Left lobe of liver (tissue), 2 donors: ENCODE results near the gene TOB1. TPM values are rescaled to one million over a fixed set of nuclear protein-coding genes. Genes with fewer than 3 reads are reported as not detected.
A peak's percentile ranks its signal among the peaks of the same experiment; 100 is the strongest.
"Not testable (repeated sequence)": the region's sequence is repeated elsewhere in the genome, so short reads cannot be mapped to it uniquely, and the experiment has no call there.

ENCODE experiments used
- ATAC-seq: fragments of 200-7000 bp; cut with Tn5 transposase; one replicate; pipeline ENCODE4 v1.9.1; 2020; ENCODE audit warnings: mild to moderate bottlenecking, moderate library complexity
- DNase-seq: peaks from one replicate; pipeline ENCODE4 v3.0.0-alpha.2; 2020; ENCODE audit warnings: low spot score
- total RNA-seq: library from RNA; stranded (reverse); gene quantifications from one replicate; pipeline ENCODE4 v1.2.1, GENCODE V29; 2021
- donor health status: DM: no; HTN: no; CAD: no; lungs with moderate emphysema.
- donor health status: DM: no; HTN: yes; CAD: no.

The TOB1 gene
- total RNA-seq, 1 donor from 2014 or later = 209 TPM

GRCh38 chr17:50871364-50871763, 5.2 kb upstream of the TOB1 start:
- DNase-seq = no peak
- ATAC-seq = no peak

DNA sequence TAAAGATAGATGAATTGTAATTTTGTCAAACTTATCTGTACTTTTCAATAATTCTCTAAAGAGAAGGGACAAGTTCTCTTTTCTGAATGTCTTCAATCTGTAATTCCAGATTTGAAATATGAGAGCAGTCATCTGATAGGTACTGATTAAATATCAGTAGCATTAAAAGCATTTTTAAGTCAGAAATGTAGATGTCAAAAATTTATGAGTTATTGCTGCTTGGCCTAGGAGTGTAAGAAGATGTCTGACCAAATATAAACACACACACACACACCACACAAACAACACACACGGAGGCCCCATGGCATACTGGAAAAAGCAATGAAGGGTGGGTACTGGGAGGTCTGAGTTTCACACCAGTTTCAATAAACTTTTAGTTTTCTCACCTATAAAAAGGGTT, 2.4 kb upstream of the TOB1 start:
- DNase-seq = no peak
- ATAC-seq = no peak

GRCh38 chr17:50868140-50868438, 1.9 kb upstream of the TOB1 start:
- ATAC-seq (no peak), DNase-seq (no peak)

DNA sequence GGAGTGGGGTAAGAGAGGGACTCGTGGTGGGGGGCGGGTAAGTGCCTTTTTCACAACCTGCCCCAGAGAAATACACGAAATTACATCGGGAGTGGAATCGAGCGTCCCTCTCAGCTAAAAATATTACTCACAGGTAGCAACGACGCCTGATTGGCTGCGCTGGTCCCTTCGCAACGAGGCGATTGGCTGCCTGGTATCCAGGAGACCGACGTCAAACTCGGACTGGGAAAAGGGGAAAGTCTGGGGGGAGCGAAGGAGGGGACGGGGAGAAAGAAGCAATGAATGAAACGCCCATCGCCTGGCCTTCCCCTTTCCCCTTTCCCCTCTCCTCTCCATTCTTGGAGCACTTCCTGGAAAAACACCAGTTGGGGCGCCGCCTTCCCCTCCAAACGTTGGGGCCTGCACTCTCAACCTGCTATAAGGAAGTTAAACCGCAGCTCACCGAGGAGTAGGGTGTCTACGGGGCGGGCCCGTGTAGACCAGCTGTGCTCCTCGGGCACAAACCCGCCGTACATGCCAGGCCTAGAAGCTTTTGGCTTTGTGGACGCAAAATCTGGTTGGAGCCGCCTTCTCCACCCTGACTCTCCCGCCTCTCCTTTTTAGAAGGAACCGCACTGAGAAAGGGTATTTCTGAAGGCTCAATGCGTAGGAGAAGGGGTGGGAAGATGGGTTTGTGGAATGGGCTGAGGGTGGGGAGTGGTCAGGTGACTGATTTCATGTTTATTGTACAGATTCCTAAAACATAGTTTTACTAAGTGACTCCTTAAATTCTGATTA, 1.4 kb upstream of the TOB1 start:
- peak; percentile 98 for DNase-seq

DNA sequence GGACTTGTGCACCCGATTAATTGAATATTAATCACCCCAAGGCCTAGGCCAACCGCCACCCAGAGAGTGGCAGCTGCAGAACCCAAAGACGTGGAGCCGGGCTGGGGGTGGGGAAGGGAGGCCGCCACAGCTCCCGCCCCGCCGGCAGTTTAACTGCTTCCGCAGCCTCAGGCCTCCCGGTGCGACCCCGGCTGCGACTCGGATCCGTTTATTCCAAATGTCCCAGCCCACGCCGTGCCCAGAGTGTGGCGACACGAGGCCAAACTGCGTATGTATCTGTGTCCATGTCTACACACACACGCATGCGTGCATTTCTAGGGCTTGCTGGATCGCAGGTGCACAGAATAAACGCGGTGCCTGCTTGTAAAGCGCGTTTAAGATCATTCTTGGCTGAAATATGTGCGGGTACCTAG, 802 bp upstream of the TOB1 start:
- peak; percentile 32 for ATAC-seq
- DNase-seq = no peak

More for the DNA sequence above, 1.4 kb upstream of the TOB1 start:
- peak; percentile 58 for ATAC-seq

GRCh38 chr17:50865868-50866260, 290 bp downstream of the TOB1 start:
- DNase-seq (no peak), ATAC-seq (peak; percentile 0)

- DNase-seq = peak; percentile 75
- peak; percentile 17 for ATAC-seq
Observed at GRCh38 chr17:50865060-50865867, 890 bp downstream of the TOB1 start.

GRCh38 chr17:50864747-50865059, 1.5 kb downstream of the TOB1 start:
- DNase-seq = no peak
- ATAC-seq = no peak

- DNase-seq = no peak
- no peak for ATAC-seq
Observed at GRCh38 chr17:50863931-50864330, 2.2 kb downstream of the TOB1 start.

DNA sequence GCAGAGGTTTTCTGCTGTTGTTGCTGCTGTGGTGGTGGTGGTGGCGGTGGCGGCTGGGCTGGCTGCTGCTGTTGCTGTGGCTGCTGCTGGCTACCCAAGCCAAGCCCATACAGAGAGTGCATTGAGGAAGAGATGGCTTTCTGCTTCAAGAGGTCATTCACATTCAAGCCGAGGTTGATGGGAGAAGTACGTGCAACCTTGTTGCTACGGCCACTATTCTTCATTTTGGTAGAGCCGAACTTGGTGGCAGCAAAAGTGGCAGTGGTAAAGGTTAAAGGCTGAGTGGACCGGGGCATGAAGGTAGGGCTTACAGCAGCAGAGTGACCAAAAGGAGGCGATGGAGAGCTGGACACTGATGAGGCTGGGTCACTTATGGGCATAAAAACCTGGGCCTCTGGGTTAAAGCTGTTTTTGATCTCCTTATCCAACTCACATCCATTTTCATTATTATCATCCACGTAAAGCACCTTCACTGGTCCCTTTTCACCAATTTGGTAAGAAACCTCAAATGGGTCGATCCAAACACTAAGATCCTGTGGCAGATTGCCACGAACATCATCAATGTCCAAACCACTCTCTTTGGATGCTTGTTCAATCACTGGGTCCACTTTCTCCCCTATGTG, 2.8 kb downstream of the TOB1 start:
- ATAC-seq (no peak), DNase-seq (no peak)

- DNase-seq (no peak), ATAC-seq (no peak)
Observed at GRCh38 chr17:50861822-50862528, 4.2 kb downstream of the TOB1 start.

GRCh38 chr17:50861334-50861676, 4.8 kb downstream of the TOB1 start:
- ATAC-seq = no peak
- no peak for DNase-seq

DNA sequence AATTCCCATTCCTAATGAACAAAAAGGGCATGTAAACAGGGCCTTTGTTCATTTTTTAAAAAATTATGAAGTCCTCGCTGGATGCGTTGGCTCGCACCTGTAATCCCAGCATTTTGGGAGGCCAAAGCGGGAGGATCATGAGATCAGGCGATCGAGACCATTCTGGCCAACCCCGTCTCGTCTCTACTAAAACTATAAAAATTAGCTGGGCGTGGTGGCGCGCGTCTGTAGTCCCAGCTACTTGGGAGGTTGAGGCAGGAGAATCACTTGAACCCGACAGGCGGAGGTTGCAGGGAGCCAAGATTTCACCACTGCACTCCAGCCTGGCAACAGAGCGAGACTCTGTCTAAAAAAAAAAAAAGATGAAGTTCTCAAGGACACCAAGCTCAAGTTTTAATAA, 6.4 kb downstream of the TOB1 start:
- DNase-seq = peak; percentile 44
- ATAC-seq = not testable (repeated sequence)

GRCh38 chr17:50858486-50859225, 7.5 kb downstream of the TOB1 start:
- peak; percentile 59 for DNase-seq
- no peak for ATAC-seq

DNA sequence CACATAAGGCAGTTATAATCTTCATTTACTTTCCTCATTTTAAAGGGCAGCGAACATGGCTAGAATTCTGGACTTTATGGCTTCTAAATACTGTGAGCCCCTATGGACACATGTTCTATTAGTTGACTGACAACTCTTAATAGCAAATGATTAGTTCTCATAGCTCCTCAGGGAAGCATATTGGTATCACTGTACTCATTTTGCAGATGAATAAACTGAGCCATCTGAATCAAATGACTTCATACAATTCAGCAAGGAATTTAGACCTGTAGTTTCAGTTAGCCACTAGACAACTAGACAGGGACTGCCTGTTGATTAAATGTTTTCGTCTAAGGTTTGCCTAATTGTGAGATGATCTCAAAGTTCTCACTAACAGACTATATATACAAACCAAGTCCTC, 9.7 kb downstream of the TOB1 start:
- DNase-seq = no peak
- ATAC-seq = no peak

GRCh38 chr17:50855708-50856330, 10.3 kb downstream of the TOB1 start:
- DNase-seq (no peak), ATAC-seq (peak; percentile 23)

DNA sequence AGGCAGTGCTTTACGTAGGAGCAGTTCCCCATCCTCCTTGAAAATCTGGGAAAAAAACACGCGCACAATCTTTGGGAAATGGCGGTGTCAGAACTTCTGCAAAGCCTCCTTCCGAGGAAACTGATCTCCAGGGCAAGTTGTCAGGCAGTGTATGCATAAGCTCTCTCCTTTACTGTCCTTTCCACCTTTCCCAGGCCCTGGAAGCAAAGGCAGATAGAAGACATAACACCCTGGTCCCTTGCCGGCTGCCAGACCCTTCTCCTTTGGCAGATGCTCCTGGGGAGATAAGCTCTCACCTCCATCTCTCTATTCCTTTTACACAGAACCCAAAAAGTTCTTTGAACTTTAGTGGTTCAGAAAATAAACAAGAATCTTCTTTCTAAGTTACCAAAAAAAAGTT, 12.4 kb downstream of the TOB1 start:
- DNase-seq (peak; percentile 42), ATAC-seq (no peak)

DNA sequence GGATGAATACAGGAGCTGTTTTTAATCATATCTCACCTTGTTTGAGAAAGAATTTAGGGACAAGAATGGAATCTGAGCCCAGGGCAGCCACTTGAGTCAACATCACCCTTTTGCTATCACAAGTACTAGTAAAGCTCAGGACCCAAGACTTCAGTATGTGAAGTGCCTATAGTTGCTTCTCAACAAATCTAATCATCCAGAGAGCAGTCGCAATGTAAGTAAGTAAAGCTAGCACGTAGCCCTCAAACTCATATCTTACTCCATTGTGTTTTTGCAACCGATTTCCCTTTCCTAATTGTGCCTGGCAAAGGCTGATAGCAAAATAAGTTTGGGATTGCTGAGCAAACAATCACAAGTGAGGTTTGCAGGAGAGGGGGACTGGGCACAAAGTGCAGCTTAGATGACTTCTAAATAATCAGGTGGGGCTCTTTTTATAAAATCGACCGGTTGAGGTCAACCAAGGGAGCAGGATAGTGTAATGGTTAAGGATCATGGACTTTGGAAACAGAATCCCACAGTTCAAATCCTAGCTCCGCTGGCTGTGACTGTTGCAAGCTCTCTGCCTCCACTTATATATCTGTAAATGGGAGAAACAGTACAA, 13.0 kb downstream of the TOB1 start:
- ATAC-seq = peak; percentile 66

GRCh38 chr17:50850640-50851039, 15.5 kb downstream of the TOB1 start:
- ATAC-seq = no peak
- DNase-seq = no peak

More for the DNA sequence above, 13.0 kb downstream of the TOB1 start:
- DNase-seq = peak; percentile 76

GRCh38 chr17:50848711-50849110, 17.4 kb downstream of the TOB1 start:
- DNase-seq = no peak
- ATAC-seq = no peak
